Activated CD4-positive, alpha-beta T cell treated with anti-CD3 and anti-CD28 coated beads for 4 hours (primary cell): ENCODE results near the gene BDKRB1.

Source experiments
- DNase-seq, 2 donors: peaks; one replicate each; pipeline ENCODE4 v3.0.0-alpha.2; 2020

The BDKRB1 gene

DNA sequence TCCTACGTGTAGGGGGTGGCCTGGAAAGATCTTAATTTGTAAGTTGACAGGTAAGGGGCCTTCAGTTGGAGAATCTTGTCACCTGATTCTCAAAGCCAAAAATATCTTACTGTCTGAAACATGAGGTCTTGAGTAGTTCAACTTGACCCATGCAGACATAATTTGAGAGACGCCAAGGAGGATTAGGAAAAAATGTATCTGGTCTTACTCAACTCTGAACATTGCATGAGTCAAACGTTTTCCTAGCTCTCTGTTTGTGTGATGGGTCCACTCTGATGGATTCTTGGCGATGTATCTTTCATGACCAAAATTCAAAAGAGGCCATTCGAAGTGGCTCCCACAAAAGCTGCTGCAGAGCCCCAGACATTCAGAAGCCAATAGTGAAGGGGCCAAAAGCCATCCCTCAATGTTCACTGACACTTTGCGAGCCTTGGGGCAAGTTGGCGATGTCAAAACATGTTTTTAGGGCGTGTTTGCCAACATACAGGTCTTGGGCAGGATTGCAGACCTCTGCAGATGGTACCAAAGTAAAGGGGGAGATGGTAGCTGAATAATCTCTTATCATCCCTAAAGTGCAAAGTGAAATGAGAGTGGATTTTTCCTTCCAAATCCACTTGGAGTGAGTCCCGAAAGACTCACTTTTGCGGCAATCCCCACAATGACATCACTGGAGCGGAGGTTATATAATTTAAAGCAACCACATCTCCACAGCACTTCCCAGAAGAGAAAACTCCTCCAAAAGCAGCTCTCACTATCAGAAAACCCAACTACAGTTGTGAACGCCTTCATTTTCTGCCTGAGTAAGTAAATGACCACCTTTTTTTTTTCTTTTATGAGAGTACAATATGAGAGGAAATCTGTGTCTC is at the start of gene BDKRB1:
Gene BDKRB1, plus strand, starts transcription at position 710 of the 866 bp plus-strand sequence. CDS start 7,473 bp downstream, outside the sequence.
- DNase-seq, result no peak

DNA sequence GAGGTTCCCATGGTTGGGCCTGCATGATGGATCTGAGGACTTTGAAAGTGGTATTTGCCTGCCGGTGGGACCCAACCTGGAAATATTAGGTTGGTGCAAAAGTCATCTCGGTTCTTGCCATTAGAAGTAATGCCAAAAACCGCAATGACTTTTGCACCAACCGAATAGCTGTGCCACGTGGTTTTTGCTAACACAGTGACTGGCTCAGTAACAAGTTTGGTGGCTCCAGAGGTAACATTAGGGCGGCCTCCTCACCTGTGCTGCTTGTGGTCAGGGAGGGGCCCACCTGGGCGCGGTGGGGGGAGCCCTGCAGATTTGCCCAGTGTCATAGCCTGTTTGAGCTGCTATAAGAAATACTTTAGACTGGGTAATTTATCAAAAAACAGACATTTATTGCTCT is 49.5 kb upstream of the BDKRB1 start:
- DNase-seq, result no peak

DNA sequence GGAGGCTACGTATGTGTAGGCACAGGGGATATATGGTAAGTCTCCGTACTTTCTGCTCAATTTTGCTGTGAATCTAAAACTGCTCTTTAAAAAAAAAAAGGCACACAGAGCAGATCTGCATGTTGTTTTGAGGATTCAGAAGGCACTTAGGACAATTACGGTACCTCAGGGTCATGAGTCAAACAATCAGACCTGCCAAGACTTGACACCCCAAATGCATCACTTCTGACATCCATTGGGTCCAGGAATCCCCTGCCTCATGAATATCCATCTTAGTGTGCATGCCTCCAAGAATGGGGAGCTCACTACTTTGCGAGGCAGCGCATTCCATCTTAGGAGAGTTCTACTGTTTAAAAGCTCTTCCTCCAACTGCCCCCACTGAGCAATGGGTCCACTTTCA is 48.3 kb upstream of the BDKRB1 start:
- DNase-seq, result no peak

DNA sequence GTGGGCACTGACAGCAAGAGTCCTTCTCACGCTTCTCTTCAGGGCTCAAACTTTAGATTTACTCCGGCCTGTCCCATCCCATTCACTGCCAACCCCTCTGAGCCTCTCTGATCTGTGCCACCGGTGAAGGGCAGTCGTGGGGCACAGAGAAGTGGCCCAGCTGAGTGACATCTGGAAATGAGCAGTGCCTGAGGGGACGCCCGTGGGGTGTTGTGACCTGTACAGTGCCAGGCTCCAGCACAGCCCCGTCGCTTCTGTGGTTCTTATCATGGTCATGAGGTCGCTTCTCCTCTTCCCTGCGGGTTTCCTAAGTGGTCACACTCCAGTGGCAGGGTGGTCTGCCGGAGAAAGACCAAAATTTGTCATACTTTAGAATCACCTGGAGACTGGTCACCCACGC is 47.3 kb upstream of the BDKRB1 start:
- DNase-seq, result no peak

DNA sequence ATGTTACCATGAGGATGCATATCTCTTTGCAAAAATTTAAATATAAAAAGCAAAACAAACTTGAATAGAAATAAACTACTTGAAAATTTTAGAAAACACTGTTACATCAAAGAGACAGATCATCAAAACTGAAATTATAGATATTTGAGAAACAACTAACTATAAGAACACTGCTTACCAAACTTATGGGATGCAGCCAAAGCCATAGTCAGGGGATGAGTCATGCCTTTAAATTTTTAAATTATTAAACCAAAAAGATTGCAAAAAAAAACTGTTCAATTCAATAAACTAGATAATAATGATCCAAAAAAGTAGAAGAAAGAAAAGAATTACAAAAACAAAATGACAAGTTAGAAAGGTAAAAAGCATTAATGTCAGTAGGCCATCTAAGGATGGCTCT is 43.9 kb upstream of the BDKRB1 start:
- no peak for DNase-seq

DNA sequence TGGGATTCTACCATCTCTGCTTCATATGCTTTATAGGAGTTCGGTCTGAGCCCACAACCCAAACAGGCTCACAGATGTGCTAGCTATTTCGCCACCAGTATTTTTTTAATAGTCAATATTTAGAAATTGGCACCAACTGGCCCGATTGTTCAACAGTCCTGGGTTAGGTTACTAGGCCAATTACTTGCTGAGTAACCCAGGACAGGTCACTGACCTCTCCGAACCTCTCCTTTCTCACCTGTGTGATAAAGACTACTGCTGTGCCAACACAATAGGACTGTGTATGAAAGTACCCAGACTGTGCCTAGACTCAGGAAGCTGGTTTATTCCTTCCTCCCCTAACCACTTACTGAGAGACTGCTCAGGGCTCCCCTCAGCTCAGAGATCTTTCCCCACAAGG is 43.1 kb upstream of the BDKRB1 start:
- DNase-seq, result no peak

DNA sequence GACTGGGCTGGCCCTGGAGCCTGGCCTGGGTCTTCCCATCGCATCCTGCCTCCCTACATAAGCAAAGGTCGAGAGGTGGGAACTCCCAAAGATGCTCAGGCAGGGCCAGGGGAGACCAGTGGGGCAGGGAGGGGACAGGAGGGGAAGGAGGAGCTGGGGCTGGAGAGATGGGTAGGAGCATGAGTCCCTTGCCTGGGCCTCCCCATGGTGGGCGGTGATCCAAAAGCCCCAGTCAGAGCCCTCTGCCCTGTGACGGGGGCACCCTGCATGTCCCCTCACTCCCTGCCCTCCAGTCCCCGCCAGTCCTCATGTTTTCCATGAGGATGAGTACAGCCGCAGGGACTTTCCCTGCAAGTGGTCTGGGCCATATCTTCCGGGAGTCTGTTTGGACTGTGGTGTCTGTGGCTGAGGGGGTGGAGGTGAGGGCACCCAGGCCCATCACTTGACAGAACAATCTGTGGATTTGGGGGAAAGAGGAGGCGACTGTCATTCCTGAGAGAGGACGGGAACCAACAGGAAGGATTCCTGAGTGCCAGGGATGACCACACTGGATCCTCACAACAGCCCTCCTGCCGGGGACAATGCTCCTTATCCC is 42.0 kb upstream of the BDKRB1 start:
- no peak for DNase-seq

DNA sequence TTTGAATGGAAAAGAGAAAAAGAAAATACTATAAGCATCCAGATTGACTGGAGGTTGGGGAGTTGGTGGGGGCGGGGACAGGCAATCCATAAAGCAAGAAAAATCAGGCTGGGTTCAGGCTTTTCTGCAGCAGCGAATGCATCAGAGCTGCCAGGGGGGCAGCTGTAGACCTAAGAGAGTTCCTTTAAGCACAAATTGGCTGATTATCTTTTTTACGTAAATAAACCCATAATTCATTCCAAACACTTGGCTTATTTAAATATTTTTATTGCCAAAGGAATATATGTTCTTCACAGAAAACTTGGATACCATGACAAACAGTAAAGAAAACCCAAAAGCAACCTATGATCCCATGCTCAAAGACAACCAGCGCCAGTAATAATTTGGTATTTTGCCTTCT is 41.2 kb upstream of the BDKRB1 start:
- DNase-seq, result no peak

DNA sequence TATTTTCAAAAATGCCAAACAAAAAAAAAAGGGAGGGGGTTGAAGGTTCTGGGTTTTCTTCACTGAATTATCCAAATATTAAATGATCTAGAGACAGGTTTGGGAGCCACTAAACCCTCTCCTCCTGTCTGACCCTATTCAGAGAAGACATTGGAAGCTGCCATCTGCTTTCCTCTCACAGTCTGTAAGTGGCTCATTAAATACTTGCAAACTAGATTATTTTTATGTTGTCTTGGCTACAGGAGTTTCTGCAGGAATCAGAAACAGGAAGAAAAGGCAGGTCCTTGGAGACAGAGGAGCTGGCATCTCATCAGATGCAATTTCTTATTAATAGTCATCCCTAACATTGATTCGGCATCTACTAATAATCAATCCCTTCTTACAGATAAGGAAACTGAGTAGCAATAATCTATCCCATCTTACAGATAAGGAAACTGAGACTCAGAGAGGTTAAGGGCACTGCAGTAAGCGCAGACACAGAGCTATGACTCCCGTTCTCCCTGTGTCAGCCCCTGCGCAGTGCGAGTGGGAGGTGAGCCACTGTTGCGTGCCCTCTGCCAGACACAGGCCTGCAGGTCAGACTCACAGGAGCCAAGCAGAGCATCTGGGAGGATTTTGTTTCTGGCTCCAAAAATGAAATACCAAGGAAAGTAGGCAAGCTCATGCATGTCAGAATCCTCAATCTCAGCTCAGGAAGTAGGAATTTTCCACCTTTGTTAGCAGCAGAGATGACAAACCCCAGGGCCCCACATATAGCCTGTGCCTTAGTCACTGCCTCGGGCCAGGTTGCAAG is 40.4 kb upstream of the BDKRB1 start:
- DNase-seq, result no peak

DNA sequence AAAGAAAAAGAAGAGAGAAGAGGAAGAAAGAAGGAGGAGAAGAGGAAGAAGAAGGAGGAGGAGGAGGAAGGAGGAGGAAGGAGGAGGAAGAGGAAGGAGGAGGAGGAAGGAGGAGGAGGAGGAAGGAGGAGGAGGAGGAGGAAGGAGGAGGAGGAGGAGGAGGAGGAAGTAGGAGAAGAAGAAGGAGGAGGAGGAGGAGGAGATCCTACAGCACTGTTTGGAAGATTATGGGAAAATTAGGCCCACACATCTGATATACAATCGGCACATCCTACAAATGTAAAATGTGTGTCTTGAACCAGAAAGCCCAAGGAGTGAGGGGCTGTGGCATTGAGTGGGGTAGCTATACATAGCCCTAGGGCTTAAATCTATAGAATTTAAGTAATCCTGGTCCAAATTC is 39.4 kb upstream of the BDKRB1 start:
- DNase-seq, result no peak

DNA sequence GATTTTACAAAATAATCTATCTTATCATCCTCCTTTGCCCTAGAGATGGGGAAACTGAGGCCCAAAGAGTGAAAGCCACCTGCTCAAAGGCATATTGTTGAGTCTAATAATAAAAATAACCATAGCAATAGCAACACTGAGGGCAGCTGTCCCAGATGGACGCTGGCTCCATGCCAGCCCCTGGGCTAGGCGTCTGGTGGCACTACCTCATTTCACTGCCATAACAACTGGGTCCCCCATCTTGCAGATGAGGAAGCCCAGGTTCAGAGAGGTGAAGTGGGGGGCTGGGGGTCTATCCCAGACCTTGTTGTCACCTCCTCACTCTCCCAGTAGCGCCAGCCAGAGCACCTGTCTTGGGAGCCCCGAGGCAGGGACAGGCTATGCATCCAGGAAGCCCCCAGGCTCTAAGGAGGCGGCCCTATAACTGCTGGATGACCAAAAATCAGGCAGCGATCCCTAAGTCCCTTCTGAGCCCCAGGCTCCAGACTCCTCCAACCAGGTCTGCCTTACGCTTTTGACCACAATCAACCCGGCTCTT is 38.6 kb upstream of the BDKRB1 start:
- no peak for DNase-seq

DNA sequence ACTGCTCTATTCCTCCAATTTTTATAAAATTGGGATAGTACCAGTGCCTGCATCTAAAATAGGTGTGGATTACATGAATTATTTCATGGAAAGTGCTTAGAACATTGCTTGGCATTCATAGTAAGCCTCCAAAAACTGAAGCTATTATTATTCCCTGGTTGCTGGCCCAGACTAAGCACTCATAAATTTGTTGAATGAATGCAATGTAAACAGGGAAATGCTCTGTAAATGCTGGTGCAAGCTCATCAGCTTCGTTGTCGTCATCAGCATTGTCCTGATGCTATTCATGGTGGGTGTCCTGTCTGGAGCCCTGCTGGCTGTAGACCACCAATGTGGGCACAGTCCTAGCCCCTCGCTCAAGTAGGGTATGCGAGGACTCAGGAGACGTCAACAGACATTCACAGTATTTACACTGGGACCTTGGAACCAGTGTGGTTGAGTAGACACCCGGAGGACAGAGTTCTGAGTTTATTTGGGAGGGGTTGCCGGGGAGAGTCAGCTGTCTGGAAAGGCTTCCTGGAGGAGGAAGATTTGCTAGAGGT is 34.8 kb upstream of the BDKRB1 start:
- no peak for DNase-seq

DNA sequence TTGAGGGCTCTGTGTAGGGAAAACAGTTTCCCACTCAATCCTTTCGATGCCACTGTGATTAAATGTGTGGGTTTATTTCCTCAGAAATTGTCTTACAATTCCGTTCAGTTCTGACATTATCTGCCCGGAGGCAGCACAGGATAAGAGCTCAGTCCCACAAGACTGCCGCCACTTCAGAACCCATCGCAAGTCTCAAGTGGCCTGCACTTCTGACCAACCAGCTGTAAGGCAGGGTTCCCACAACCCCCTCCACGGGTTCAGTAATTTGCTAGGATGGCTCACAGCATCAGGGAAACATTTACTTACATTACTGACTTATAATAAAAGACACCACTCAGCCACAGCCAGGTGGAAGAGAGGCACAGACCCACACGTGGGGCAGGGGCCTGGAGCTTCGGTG is 34.2 kb upstream of the BDKRB1 start:
- DNase-seq, result no peak

DNA sequence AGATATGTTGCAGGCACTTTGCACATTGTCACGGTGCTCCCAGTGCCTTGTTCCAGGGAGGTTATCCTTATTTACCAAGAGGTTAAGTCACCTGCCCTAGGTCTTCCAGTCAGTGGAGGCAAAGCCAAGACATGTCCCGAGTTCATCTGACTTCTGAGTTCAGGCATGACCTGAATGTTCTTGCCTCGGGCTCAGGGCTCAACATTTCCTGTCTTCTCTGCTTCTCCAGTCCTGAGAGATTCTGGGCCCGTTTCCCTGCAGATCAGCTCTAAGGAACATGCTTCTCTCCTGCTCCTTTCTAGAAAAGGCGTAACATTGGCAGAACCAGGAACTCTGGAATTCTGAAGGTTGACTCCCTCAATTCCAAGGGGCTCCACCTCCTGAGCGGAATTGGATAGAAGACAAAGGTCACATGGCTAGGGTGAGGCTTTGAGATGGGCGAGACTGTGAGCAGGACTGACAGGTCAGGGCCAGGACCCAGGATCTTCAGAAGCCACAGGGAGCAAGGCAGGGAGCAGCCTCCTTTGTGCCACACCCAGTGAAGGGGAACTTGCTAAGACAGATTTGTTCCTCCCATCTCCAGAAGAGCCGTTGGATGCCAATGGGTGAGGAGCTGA is 31.4 kb upstream of the BDKRB1 start:
- no peak for DNase-seq

DNA sequence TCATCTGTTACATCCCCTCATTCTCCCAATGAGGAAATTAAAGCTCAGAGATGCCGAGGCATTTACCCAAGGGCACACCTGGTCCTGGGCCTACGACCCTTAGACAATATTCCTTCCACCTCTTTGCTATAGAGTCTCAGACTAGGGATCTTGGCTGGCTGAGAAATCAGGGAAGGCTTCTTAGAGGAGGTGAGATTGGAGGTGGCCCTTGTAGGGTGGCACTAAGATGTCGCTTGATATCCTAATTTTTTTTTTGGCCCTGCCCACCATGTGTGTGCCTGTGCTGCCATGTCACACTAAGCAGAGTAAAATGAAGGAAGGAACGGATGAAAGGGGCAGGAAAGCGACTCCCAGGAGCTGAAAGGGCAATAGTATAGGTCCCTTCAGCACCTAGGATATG is 30.8 kb upstream of the BDKRB1 start:
- no peak for DNase-seq

DNA sequence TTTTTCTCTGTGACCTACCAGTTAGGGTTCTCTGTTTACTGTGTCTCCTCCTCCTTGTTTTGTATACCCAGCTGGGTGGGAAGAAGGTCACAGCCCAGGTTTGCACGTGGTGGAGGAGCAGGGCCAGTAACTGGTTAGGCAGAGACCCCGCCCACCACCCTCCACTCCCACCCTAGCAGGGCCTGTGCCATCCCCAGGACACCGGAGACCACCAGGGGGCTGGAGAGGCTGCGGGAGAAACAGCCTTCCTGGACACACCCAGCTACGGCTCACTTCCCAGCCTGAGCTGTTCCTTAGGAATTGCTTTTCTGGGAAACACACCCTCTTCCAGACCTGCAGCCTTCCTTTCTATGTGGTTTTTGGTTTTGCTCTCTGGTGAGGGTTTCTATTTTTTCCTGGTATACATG is 30.3 kb upstream of the BDKRB1 start:
- no peak for DNase-seq

DNA sequence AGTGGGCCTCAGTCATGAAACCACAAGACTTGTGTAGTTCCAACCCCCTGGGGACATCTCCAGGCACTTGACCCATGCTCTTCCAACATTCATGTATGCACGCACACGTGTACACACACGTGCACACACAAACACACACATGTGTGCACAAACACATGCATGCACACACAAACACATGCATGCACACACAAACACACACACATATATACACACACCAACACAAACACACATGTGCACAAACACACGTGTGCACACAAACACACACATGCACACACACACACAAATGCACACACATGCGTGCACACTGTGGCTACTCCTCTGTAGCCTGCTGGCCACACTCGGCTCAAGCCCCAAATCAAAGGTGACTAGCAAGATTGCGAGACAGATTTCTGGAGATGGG is 28.6 kb upstream of the BDKRB1 start:
- DNase-seq, result no peak

DNA sequence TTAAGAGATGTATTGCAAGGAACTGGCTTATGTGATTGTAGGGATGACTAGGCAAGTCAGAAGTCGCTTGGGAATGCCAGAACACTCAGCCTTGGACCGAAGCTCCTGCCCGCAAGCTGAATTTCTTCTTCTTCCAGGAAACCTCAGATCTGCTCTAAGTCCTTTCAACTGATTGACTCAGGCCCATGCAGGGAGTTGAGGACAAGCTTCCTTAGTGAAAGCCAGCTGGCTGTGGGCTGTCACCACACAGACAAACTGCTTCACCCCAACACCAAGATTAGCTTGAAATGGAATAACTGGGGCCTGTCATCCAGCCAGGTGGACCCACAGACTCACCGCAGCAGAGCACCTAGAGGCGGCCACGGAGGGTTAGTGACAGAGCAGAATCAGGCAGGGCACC is 26.7 kb upstream of the BDKRB1 start:
- DNase-seq, result no peak

DNA sequence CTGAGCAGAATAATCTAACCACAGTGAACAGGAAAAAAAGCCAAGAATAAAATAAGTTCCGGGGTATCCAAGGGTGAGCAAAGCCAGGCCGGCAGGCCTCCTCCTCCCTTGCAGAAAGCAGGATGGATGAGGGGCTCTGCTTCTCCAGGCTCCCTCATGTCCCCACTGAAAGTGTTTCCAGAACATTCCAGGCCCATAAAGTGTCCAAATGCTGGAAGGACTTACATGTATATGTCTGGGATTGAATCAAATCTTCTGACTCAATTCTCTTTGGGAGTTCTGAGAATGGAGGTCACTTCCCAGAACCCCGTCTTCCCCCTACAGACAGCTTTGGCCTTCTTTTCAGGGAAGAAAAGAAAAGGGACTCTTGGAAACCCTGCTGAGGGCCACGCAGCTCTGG is 25.0 kb upstream of the BDKRB1 start:
- DNase-seq, result no peak

DNA sequence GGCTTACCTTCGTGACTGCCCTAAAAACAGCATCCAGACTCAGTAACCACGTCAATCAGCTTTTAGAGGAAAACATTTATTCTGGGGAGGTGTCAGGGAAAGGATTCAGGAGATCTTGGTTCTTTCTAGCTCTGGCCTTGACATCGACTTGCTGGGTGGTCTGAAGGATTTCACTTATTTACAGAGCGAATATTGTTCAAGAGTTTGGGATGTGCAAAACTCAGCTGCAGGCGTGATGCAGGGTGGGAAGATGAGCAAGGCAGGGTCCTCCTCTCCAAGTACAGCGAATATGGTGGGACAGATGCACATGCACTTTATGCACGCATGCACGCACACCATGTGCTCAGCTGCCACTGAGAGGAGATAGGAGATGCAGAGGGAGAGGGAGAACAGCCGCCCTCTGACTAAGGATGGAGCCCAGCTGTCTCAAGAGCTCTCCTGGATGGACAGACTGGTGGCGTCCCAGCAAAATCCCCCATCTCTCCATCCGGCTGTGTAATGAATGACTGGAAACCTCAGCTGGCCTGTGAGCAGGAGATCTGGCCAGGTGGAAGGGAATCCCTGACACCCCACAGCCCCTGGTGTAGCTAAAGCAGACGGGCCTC is 24.4 kb upstream of the BDKRB1 start:
- DNase-seq, result no peak

DNA sequence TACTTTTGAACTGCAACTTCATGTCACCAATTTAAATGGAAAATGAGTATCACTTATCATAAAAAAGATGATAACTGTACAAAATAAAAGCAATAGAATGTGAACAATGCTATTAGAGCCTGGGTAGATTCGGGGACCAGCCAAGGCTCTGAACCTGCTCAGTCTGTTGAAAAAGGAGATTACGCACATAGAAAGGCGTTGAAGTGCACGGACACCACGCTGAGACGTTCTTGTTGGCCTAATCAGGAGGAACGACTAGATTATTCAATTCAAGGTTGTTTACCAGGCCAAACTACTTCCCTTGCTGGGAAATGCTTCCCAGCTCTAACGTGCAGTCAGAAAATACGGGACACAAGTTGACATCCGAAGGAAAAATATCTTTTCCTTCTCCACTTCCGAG is 23.5 kb upstream of the BDKRB1 start:
- no peak for DNase-seq

DNA sequence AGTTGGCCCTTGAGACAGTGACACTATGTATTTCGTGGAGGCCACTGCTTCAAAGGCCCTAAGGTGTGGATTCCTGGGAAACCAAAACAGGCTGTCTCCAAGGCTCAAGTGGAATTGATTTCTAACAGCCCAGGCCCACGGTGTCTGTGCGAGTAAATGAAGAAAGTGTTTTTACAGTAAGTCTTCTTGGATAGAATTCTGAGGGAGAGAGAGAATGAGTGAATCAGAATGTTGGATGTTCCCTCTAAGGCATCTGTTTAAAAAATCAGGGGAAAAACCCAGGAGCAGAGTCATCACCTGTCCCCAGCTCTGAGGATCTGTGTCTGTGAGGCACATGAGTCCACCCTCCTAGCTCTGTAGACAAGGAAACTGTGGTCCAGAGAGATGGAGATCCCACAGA is 22.3 kb upstream of the BDKRB1 start:
- DNase-seq, result no peak
